Left ventricle myocardium superior (tissue), 1 donor: Measurements from ENCODE around the gene TAX1BP1. TPM values are rescaled to one million over a fixed set of nuclear protein-coding genes. Genes with fewer than 3 reads are reported as not detected.
"Not testable (repeated sequence)": the region's sequence is repeated elsewhere in the genome, so short reads cannot be mapped to it uniquely, and the experiment has no call there.

Source experiments
- ATAC-seq: fragments of 200-7000 bp; cut with Tn5 transposase; one replicate; pipeline ENCODE4 v1.9.1; 2020; ENCODE audit warnings: mild to moderate bottlenecking, moderate library complexity
- DNase-seq: peaks from one replicate; pipeline ENCODE4 v3.0.0-alpha.2; 2020
- intact Hi-C: fragments of 100-400 bp; cut with micrococcal nuclease; formaldehyde crosslinking; loops from one replicate; pipeline ENCODE4 v1.11.0; 2022
- total RNA-seq: library from RNA; stranded (reverse); fragmentation: NEBNext Ultra II Directional; extraction: Animal tissue kit (Norgen Biotek cat#: 25700); gene quantifications from one replicate; pipeline ENCODE4 v1.2.1, GENCODE V29; 2021
- donor health status: DM: no; HTN: yes; CAD: no; lungs with severe emphysema.

The TAX1BP1 gene
- total RNA-seq, 1 donor from 2014 or later: 161 TPM

DNA sequence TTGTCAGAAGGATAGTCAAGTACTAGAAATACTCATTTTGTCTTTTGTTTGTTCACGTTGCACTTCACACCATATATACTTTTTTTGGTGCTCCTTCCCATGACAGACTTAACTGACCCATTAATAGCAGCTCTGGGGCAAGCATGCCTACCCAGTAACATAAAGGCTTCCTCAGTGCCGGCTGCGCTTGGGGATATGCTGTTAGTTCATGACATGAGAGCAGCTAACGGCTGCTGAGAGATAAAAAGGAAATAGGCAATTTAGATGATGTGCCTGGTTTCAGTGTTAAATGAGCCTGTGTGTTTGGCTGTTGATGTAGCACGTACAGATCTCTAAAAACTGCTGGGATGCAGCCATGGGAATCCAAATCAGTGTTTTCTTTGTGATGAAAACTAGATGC lies 86.4 kb downstream of the TAX1BP1 start:
- ATAC-seq (peak; percentile 34), DNase-seq (no peak)
- intact Hi-C loops: no loop called here

GRCh38 chr7:27834179-27834921 lies 94.4 kb downstream of the TAX1BP1 start:
- ATAC-seq (peak; percentile 91), DNase-seq (peak; percentile 41)
- intact Hi-C loops: no loop called here

DNA sequence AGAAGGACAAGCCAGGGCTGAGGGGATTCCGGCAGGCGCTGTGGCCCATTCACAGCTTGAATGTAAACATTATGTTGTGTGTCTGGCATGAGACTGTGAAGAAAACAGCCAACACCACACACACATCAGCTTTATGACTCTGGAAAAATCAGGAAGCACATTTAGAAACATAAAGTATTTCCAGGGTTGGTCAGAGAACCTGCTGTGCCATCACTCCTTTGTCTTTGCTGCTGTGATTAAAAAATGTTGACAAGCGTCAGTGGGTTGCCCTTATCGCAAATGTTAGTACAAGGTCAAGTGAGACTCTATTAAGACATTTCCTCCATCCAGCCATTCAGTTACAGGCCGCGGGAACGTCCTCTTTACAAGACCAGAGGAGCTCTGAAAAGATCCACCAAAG lies 95.4 kb downstream of the TAX1BP1 start:
- ATAC-seq: peak; percentile 69
- intact Hi-C loops: no loop called here

GRCh38 chr7:27836536-27836935 lies 96.6 kb downstream of the TAX1BP1 start:
- intact Hi-C loops: no loop called here
- no peak for ATAC-seq
- no peak for DNase-seq

More for the DNA sequence above, 95.4 kb downstream of the TAX1BP1 start:
- DNase-seq: no peak

DNA sequence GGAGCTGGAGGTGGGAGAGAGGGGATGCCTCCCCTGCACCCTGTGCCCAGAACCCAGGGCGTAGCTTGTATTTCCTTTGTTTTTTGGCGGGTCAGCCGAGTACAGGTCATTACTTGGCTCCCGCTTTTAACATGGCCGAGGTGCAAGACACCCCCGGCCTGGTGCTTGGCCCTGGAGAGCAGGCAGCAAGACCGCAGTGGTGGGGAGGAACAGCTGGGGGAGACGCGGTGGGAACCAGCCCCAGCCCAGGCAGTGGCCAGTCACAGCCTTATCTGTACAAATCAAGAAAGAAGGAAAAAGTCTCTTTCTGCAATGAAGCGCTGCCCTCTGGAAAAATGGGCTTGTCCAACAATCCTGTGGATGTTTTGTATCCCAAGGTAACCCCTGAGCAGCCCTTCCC lies 99.1 kb downstream of the TAX1BP1 start:
- intact Hi-C loops: no loop called here
- ATAC-seq (no peak), DNase-seq (no peak)

DNA sequence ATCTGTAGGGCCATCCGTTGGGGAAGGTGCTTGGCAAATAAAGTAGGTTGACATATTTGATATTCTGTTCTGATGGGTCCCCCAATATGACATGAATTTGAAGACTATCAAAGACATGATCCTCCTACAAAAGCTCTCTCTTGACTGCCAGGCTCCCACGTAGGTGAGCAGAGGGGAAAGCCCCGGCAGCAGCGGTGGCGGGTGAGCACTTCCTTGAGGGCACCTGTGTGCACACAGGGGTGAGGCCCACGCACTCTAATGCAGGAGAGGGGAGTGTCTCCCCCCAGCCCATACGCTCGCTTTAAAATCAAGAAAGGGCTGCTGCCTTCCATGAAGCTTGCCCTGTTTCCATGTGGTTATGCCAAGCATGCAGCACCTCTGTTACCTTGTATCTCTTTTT lies 100.4 kb downstream of the TAX1BP1 start:
- DNase-seq (no peak), ATAC-seq (no peak)
- intact Hi-C loops: no loop called here

DNA sequence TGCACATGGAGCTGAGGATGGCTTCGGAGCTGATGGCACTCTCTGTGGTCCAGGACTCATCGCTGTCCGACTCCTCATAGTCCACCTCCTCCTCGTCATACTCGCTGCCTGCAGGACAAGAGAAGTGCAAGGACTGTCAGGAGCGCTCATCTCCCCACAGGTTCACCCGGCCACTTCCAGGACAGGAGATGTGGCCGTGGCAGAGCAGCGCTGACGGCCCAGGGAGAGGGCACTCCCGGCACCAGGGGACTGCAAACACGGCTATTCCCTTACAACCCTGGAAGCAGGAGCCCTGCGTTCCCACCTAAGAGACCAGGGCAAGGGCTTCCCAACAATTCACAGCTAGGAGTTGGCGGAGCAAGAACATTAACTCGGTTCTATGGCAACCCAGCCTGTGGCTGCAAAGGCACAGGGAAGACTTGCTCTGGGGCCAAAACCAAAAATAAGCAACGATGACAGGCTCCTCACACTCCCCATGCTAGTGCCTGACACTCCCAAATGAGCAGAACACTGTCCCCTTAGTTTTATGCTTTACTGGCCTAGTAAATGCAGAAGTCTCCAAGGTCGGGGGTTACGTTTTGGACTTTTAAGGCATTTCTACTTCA lies 100.9 kb downstream of the TAX1BP1 start:
- intact Hi-C loops: no loop called here
- ATAC-seq (no peak), DNase-seq (no peak)

DNA sequence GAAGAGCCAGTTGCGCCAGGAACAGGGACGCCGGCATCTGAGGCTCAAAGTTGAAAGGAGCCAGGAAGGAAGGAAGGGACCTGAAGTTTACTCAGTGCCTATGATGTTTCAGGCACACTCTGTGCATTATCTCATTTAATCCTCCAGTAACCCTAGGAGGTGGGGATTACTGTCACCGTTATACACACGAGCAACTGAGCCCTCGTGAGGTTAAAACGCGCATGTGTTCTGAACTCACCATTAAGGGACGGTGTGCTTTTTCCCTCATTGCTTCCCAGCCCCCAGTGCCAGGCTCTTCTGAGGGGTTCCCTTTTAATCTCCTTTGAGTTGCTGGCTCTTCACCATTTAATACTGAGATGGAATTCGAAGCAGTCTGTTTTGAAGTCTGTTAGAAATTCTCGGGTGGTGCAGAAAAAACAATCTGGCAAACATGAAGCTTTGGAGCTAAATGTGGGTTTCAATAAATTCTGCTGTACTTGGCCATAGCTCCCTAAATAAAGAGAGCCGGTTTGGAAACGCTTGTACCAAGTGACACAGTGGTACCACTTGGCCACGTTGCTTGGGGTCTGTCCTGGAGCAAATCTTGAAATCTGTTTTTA lies 102.2 kb downstream of the TAX1BP1 start:
- intact Hi-C loops: no loop called here
- ATAC-seq: no peak
- DNase-seq: no peak

DNA sequence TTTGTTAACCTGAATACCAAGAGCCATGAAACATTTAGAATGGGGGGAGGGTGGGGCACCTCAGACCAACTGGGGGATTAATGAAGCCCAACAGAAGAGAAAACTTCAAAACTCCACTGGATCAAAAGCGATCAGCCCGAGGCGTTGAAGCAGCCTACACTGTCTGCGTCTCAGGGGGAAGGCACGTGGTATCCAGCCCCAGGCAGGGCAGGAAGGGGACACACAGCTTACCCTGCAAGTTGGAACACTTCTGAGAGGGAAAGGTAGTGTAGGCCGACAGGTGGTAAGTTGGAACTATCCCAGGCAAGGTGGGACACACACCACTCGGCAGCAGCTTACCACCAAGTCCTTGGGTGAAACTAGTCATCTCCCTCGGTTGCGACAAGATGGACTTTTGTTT lies 102.9 kb downstream of the TAX1BP1 start:
- no peak for ATAC-seq
- DNase-seq: no peak
- intact Hi-C loops: no loop called here

GRCh38 chr7:27843584-27844305 lies 103.8 kb downstream of the TAX1BP1 start:
- no peak for ATAC-seq
- intact Hi-C loops: no loop called here
- DNase-seq: no peak

DNA sequence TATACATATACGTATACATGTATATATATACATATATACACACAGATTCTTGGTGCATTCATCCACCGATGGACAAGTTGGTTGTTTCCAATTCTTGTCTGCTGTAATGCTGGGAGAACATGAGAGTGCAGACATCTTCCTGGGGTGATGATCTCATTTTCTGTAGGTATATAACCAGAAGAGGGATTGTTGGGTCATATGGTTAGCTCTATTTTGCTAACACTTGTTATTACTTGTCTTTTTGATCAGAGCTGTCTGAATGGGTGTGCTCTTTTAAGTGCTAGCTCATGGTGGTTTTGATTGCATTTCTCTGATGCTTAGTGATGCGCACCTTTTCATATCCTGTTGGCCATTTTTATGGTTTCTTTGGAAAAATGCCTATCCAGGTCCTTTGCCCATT lies 106.4 kb downstream of the TAX1BP1 start:
- DNase-seq (no peak), ATAC-seq (no peak)
- intact Hi-C loops: no loop called here

- intact Hi-C loops: no loop called here
- DNase-seq (no peak), ATAC-seq (no peak)
These were observed 110.6 kb downstream of the TAX1BP1 start for GRCh38 chr7:27850531-27850930.

DNA sequence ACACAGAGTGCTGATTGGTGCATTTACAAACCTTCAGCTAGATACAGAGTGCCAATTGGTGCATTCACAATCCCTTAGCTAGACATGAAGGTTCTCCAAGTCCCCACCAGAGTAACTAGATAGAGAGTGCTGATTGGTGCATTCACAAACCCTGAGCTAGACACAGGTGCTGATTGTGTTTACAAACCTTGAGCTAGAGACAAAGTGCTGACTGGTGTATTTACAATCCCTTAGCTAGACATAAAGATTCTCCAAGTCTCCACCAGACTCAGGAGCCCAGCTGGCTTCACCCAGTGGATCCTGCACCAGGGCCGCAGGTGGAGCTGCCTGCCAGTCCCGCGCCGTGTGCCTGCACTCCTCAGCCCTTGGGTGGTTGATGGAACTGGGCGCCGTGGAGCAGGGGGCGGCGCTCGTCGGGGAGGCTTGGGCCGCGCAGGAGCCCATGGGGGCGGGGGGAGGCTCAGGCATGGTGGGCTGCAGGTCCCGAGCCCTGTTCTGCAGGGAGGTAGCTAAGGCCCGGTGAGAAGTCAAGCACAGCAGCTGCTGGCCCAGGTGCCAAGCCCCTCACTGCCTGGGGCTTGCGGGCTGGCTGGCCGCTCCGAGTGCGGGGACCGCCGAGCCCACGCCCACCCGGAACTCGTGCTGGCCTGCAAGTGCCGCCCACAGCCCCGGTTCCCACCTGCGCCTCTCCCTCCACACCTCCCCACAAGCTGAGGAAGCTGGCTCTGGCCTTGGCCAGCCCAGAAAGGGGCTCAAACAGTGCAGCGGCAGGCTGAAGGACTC lies 116.9 kb downstream of the TAX1BP1 start:
- ATAC-seq, intact Hi-C loops, DNase-seq: not testable (repeated sequence)

DNA sequence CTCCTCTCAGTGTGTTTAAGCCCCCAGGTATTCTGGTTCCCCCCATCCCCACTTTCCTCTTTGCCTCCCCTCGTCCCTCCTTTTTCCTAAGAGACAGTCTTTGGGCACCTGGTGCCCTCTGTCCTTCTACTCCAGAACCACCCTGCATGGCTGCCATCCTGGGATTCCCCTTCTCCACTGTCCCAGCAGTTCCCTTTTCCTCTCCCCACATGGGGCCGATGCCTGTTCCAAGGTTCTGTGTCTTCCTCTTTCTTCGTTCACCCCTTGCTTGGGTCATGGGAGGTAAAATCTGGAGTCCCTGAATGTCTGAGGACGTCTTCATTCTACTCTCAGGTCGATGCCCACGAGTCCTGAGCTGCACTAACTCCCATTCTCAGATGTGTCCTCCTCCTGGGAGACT lies 120.8 kb downstream of the TAX1BP1 start:
- ATAC-seq: no peak
- intact Hi-C loops: no loop called here
- no peak for DNase-seq

DNA sequence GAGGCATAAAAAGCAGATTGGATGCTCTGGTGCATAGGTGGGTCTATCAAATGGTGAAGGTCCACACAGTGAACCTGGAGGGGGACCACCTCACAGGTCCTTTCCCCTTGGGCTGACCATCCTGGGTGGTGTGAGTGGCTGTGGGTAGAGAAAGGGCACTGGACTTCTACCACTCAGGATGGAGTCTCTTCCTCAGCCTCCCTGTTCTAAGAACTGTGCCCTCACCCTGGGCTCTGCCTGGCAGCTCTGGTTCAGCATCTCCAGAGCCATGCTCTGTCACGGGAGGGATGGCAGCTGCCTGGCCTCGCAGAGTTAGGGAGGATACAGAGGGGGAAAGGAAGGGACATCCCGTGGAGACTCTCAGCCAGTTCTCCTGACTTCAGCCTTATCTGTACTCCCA lies 121.8 kb downstream of the TAX1BP1 start:
- DNase-seq (no peak), ATAC-seq (no peak)
- intact Hi-C loops: no loop called here

GRCh38 chr7:27863880-27864279 lies 123.9 kb downstream of the TAX1BP1 start:
- ATAC-seq (no peak), DNase-seq (no peak)
- intact Hi-C loops: no loop called here

DNA sequence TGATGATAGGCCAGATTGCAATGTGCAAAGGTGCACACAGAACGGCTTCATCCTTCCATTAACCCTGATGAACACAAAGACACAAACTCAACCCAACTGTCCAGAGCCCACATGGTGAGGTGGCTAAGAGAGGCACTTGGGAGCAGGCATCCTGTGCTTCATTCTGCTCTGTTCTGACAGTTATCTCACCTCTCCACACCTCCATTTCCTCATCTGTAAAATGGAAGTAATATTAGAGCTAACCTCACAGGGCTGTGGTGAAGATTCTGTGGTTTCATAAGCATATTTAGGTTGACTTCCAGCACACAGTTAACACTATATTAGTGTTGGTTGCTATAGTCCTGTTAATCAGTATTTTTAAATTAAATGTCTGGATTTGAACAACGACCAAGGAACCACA lies 126.3 kb downstream of the TAX1BP1 start:
- no peak for DNase-seq
- no peak for ATAC-seq
- intact Hi-C loops: no loop called here

DNA sequence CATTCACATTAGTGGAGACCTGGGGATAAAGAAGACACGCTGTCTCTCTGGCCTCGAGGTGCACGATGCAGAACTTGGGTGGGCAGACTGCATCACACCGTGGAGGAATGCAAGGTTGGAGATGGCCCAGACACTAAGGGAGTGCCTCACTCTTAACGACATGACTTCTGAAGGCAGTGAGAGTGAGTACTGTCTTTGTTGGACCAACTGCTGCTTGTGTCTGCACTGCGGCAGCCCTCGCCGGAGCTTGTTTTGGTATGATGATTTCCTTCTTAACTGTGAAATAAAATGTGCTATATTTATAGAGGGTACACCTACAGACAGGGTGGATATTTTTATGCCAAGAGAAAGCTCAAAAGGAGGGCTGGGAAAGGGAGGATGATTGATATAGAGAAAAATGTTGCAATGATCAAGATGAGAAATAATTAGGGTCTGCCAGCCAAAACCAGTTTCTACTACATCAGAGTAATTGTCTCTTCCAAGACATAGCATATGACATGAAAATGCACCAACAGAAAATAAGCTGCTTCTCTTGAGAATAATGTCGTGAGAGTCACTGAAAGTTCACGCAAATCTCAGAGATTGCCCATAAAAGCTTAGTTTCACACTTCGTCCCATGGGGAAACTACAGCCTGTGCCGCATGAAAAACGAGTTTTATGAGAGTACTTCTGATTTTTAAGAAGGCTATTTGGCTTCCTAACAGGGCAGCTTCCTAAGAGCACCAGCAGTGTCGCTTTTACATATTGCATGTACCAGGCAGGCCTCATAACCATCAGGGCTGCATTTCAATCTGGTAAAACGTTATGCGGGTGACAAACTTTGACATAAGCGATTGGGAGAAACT lies 127.1 kb downstream of the TAX1BP1 start:
- intact Hi-C loops: no loop called here

More for the DNA sequence above, 127.1 kb downstream of the TAX1BP1 start:
- DNase-seq: no peak
- no peak for ATAC-seq
